T-helper 1 cell treated with Interleukin-12 subunit alpha and Interleukin-12 subunit beta and Interleukin-4 antibody, amounts not matched to agents 30 ng/mL and 1 ng/mL, for 36 hours (primary cell): ENCODE data around the gene TMEM175. TPM values are rescaled to one million over a fixed set of nuclear protein-coding genes. Genes with fewer than 3 reads are reported as not detected.

Experiments used
- intact Hi-C: fragments of 100-400 bp; cut with micrococcal nuclease; formaldehyde crosslinking; loops from one replicate; pipeline ENCODE4 v1.15.1; 2024
- total RNA-seq: library from RNA; stranded (reverse); gene quantifications from 2 replicates; pipeline ENCODE4 v1.2.3, GENCODE V29; 2022

The TMEM175 gene, protein sequence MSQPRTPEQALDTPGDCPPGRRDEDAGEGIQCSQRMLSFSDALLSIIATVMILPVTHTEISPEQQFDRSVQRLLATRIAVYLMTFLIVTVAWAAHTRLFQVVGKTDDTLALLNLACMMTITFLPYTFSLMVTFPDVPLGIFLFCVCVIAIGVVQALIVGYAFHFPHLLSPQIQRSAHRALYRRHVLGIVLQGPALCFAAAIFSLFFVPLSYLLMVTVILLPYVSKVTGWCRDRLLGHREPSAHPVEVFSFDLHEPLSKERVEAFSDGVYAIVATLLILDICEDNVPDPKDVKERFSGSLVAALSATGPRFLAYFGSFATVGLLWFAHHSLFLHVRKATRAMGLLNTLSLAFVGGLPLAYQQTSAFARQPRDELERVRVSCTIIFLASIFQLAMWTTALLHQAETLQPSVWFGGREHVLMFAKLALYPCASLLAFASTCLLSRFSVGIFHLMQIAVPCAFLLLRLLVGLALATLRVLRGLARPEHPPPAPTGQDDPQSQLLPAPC
- 24.9 and 28.3 TPM in 2 replicates for total RNA-seq

DNA sequence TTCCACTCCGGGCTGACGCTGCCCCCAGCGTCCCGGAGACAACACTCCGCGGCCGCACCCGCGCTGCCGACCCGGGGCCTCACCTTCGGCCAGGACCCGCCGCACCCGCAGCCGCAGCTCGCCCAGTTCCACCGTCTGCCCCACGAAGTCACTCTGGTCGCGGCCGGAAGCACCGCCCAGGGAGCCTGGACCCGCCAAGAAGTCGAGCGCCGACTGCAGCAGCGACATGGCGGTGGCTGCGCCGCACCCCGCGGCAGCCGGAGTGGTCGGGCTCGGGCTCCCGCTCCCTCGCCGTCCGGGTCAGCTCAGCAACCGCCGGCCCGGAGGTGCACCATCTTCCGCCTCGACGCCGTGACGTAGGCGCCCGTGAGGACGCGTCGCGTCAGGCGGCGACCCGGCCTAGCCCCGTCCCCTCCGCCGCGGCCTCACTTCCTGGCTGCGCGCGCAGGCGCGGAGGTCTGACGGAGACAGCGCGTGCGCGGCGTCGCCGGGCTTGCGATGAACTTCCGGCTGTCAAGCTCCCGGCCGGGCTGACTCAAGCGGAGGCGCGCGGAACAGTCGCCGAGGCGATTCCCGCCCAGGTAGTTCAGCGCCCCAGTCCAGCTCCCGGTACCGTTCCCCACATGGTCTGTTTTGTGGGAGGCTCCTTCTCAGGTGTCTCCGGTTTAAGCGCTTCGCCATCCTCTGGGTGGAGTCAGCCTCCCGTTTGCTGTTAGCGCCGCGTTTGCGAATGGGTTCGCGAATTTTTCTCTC lies at the start of gene TMEM175, which contains the start of gene GAK:
Gene TMEM175, plus strand, starts transcription at position 501 of the 753 bp plus-strand sequence. CDS start 15,280 bp downstream, outside the sequence.
Gene GAK, minus strand, starts transcription at position 357 of the 753 bp plus-strand sequence. Its CDS starts 129 bp downstream, at position 228.
- intact Hi-C loops, result loop anchor here (1.0 to 5.0 kb wide), 14 partner anchors 8 to 780 kb away; partner anchors contain the start of genes DGKQ, IDUA, MAEA and PCGF3

DNA sequence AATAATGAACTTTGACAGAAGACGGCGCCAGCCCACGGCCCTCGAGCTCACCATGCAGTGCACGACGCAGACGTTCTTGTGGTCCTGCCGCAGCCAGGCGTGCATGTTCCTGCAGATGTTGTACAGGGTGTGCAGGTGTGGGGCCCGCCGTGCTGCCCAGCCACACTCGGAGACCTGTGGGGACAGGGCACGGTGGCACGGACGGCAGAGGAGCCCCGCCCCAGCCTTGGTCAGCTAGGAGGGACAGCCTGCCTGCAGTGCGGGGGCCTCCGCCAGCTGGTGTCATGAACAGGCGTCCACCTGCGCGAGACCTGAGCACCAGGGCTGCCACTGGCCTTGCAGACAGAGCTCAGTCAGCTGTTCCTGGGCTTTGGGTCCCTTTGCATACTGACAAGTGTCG lies 49.6 kb upstream of the TMEM175 start:
- intact Hi-C loops, result no loop called here

DNA sequence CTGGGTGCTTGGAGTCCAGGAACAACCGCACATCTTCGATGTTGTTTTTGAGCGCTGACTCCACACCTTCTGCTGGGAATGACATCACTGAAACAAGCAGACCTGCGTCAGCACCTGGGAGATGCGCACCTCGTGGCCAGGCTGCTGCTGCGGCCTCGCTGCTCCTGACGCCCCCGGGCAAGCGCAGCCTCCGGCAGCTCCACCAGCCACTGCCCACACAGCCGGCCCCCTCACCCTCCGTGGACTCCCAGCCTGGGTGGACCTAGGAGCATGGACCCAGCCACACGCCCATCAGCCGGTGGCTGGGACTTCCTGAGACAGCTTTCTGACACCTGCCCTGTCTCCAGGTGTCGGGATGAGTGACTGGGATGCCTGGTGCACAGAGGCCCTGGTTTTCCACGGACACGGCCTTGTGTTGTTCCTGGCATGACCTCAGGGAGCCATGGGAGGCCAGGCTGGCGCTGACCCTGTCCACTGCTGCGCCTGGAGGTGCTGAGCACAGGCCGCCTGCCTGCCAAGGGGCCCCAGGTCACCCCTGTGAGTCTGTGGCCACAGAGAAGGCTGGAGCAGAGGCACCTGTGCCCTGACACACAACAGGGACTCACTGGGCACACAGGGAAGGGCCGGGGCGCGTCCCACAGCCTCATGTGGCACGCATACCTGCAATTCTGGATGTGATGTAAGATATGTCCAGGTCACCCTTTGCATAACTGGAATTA lies 48.7 kb upstream of the TMEM175 start:
- intact Hi-C loops, result no loop called here

DNA sequence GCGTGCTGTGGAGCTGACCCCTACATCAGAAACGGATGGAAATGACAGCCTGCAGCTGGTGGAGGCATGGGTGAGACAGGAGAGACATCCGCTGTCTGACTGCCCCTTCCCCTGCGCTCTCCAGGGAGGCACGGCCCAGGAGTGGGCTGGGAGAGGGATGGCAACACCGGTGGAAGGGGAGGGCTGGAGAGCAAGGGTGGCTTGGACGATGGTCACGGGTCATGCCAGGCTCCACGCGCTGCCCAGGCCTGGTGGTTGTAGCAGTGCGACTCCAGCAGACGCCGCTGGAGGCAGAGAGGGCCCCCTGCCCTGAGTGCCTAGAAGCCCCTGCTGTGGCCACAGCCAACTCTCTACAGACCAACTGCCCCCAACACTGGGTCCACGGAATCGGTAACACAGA lies 48.0 kb upstream of the TMEM175 start:
- intact Hi-C loops, result no loop called here

DNA sequence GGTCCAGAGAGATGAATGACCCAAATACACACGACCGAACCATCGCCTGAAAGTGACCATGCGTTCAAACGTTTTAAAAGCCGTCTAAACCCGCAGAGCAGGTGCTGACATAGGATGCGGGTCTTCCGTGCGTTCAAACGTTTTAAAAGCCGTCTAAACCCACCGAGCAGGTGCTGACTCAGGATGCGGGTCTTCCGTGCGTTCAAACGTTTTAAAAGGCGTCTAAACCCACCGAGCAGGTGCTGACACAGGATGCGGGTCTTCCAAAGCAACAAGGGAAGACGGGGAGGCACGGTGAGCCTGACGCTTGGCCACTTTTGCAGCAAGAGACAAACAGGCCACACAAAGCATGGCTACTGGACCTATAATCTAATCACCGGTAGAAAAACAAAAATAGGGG lies 47.4 kb upstream of the TMEM175 start:
- intact Hi-C loops, result no loop called here

DNA sequence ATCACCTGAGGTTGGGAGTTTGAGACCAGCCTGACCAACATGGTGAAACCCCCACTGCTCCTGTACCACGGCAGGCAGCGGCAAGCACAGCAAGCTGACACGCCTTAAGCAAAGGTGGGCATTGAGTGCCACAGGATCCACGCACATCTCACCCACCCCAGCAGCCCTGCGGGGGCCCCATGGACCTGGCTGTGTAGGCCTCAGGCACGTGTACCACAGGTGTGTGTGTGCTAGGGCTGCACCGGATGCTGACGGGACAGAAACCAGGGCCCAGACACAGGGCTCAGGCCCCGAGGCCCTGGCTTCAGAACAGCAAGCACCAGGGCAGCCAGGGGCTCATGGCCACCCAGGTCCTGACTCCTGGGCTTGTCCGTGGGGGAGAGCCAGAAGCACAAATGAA lies 46.9 kb upstream of the TMEM175 start:
- intact Hi-C loops, result no loop called here

DNA sequence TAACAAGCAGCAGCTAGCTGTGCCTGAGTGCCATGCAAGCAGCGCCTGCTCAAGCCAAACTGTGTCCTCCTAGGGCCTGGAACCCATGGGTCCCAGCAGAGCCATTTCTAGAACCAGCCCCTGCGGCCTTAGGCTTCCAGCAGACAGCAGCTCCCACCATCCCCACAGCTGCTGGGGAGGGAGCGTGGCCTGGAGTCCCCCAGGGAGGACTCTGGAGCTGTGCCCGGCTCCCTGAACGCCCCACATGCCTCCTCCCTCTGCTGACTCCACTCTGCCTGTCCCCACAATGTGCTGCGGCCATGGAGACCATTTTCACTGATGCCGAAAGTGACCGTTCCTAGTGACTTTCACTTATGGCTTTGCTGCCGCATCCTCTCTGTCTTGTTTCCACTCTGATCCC lies 46.0 kb upstream of the TMEM175 start:
- intact Hi-C loops, result no loop called here

DNA sequence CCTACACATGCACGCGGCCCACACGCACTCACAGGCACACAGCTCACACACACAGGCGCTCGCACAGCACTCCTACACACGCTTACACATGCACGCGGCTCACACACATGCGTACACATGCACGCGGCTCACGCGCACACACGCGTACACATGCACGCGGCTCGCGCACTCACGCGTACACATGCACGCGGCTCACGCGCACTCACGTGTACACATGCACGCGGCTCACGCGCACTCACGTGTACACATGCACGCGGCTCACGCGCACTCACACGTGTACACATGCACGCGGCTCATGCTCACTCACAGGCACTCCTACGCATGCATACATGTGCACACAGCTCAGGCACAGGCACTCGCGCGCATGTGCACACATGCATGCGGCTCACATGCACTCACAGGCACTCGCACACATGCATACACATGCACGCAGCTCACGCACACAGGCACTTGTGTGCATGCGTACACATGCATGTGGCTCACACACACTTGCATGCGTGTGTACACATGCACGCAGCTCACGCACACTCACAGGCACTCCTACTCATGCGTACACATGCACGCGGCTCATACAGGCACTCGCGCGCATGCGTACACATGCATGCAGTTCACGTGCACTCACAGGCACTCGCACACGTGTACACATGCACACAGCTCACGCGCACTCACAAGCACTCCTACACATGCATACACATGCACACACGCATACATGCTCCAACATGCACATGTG lies 45.1 kb upstream of the TMEM175 start:
- intact Hi-C loops, result no loop called here

DNA sequence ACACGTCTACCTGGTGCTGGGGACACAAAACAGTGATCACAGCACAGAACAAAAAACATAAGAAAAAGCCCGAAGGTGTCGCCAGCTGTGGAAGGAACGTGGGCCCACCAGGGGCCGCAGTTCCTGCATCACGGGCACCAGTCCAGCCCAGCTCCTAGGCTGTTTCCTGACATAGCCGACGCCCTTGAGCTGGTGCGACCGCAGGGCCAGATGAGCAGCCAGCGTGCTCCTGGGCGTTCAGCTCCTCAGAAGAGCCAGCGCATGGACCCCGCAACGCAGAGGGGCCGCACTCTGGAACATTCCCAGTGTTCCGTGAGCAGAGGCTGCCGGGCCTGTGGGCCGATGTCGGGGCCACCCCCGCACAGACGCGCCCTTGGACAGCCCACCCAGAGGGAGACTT lies 44.2 kb upstream of the TMEM175 start:
- intact Hi-C loops, result no loop called here

DNA sequence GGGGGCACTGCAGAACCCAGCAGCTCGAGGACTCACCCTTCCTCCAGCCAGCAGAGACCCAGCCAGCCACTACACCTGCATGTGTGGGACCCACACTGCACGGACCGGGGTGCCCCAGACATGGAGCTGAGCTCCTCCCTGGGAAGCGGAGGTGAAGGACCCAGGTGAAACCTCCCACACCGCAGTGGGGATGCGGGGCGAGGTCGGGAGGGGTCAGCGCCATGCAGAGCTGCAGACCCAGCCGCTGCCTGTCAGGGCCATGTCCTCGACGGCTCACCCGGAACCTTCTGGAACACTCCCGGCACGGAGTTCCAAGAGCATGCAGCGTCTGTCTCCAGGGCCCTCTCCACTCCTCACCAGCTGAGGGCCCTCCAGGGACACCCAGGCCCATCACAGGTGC lies 42.7 kb upstream of the TMEM175 start:
- intact Hi-C loops, result no loop called here

DNA sequence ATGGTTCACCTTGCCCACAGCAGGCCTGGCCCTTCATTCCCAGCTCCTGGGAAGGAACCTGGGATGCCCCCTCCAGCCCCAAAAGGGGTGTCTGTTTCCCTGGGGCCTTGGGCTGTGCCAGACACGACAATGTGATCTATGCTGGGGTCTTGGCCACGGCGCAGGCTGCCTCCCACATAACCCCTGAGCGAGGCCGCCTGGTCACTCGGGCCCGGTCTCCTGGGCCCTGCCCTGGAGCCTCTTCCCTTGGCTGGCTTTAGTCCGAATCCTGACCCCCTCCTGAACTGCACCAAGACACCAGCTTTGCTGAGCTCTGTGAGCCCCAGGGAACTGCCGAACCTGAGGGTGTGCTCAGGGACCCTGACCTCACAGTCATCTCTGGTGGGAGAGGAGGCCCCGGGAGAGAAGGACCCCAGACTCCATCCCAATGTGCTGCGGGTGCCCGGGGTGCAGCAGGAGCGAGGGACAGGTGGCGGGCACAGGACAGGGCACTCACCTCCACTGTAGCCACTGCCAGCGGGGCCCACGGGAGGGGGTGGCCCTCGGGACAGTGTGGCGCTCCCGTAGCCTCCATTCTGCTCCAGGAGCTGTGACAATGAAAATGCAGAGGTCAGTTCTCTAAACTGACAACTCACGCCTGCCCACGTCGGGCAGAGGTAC lies 42.1 kb upstream of the TMEM175 start:
- intact Hi-C loops, result loop anchor here (5.0 kb wide), 1 partner anchor 148 kb away; no protein-coding TSS in a partner anchor

DNA sequence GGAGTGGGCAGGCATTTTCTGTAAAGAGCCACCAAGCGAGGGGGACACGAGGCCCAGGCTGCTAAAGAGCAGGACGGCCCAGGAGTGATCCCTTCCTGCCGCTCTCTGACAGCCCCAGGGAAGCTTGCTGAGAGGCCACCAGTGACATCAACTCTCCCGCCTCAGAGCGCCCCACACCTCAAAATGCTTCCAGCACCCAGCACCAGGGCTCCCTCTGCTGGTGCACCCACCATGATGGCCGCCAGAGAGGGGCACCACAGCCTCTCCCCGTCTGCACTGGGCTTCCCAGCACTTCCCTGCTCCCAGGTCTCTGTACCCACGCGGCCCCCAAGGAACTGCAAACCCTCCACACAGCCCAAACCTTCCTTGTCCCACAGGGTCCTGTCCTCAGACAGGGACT lies 40.5 kb upstream of the TMEM175 start:
- intact Hi-C loops, result loop anchor here (5.0 kb wide), 1 partner anchor 149 kb away; no protein-coding TSS in a partner anchor

DNA sequence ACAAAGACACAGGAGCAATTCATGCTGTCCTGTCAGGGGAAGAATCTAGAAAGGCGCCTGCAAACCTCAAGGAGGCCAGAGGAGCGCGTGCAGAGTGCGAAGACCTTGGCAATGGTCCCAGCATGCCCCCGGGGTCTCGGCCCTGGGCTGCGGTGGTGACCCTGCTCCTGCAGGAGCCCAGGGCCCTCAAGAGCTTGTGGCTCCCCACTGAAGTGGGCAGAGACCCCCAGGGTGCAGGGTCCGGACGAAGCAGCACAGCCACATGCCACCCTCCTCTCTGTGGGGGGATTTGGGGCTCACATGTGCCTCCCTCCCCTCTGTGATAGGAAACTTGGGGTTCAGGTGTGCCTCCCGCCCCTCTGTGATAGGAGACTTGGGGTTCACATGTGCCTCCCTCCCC lies 39.5 kb upstream of the TMEM175 start:
- intact Hi-C loops, result loop anchor here (5.0 kb wide), 1 partner anchor 150 kb away; no protein-coding TSS in a partner anchor

DNA sequence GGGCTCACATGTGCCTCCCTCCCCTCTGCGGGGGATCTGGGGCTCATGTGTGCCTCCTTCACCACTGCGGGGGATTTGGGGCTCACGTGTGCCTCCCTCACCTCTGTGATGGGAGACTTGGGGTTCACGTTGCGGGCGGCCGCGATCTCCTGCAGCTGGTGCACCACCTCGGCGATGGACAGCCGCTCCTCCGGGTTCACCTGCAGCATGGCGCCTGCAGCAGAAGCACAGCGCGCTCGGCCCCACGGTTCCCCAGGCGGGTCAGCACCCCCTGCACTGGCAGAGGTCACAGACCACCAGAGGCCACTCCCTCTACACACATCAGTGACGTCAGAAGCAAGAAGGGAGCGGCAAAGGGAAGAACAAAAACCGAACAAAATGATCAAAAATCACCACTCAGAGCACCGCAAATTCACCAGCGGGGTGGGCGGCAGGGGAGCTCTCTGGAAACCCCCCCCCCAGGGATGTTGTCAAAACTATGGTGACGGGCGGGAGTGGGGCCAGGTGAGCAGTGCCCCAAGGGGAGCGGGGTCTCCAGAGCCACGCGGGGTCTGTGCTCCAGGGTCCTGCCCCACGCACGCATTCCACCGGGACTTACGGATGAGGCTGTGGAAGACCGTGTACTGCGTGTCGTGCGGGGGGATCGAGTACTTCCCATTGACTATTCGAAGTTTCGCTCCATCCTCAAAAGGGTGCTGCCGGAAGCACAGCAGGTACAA lies 38.8 kb upstream of the TMEM175 start:
- intact Hi-C loops, result loop anchor here (5.0 kb wide), 1 partner anchor 151 kb away; no protein-coding TSS in a partner anchor

DNA sequence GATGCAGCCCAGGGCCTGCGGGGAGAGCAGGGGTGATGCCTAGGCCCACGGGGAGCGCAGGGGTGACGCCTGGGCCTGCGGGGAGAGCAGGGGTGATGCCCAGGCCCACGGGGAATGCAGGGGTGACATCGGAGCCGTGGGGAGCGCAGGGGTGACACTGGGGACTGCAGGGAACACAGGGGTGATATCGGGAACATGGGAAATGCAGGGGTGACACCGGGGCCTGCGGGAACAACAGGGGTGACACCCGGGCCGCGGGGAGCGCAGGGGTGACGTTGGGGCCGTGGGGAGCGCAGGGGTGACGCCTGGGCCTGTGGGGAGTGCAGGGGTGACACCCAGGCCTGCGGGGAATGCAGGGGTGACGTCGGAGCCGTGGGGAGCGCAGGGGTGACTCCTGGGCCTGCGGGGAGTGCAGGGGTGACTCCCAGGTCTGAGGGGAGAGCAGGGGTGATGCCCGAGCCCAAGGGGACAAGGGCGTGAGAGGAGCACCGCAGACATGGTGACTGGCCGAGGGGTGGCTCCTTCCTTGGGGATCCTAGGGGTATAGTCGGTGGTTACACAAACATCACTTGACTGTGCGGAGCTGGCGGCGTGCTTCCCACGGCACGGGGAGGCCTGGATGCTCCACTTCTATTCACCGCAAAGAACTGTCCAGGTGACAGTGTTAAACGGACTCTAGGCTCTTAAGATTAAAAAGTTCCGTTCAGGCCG lies 38.1 kb upstream of the TMEM175 start:
- intact Hi-C loops, result loop anchor here (5.0 kb wide), 1 partner anchor 152 kb away; no protein-coding TSS in a partner anchor

DNA sequence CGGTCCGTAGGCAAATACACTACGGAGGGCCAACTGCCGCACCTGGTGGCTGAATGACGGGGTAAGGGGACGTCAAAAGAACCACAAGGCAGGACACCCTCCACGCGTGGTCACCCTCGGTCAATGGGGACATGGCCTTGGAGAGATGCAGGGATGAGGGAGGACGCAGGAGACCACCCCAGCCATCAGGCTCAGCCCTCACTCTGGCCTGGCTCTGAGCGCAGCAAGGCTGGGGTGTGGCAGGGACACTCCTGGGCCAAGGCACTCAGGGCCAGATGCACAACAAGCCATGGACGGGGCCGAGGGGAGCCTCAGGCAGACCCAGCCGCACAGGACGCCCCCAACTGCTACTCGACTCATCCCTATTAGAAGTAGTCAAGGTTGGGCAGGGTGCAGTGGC lies 36.7 kb upstream of the TMEM175 start:
- intact Hi-C loops, result no loop called here

DNA sequence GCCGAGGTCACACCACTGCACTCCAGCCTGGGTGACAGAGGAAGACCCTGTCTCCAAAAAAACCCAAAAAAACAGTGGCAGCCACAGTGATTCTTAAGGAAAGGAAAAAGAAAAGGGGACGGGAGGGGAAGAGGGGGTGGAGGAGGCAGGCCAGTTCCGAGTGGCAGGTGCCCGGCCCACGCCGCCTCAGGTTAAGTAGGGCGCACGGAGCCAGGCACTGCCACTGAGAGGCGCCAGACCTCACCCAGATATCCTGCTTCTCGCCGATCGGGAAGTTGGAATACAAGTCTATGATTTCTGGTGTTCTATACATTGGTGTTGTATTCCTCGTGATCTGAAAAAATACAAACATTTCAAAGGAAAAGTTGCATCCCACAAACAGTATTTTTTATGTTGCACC lies 36.0 kb upstream of the TMEM175 start:
- intact Hi-C loops, result no loop called here

DNA sequence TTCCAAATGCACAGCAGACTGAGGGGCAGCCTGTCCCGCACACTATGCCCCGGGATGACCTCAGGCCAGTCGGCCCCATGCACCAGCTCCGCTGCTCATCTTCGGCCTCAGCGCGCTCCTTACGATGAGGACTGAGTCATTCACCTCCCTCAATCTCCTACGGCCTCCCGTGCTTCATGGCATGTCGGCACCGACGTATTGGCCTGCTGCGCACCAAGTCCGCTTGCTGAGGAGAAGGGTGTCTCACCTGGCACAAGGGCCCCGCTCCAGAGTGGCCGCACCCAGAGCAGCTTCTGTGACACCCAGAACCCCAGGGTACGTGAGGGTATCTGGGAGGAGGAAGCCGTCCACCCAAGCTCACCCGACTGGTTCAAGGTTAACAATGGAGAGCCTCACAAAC lies 35.6 kb upstream of the TMEM175 start:
- intact Hi-C loops, result no loop called here

DNA sequence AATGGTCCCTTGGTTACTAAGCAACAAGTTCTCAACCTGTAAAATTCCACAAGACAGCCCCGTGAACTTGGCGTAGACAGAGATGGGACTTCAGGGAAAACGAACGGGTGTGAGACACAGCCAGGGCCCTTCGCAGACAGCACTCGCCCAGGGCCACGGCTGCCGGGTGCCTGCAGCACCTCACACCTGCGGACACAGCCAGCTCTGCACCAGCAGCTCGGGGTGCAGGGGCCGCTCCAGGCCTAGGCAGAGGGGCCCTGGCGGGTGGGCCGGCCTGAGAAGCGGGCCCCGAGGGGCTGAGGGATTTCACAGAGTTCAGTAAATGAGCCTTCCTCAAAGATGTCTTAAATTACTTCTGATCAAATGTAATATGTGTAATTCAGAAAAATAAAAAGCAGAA lies 34.1 kb upstream of the TMEM175 start:
- intact Hi-C loops, result no loop called here
